Measurements from ENCODE around the gene CHN2.
"Not testable (repeated sequence)": the region's sequence is repeated elsewhere in the genome, so short reads cannot be mapped to it uniquely, and the experiment has no call there.

Gene CHN2

DNA sequence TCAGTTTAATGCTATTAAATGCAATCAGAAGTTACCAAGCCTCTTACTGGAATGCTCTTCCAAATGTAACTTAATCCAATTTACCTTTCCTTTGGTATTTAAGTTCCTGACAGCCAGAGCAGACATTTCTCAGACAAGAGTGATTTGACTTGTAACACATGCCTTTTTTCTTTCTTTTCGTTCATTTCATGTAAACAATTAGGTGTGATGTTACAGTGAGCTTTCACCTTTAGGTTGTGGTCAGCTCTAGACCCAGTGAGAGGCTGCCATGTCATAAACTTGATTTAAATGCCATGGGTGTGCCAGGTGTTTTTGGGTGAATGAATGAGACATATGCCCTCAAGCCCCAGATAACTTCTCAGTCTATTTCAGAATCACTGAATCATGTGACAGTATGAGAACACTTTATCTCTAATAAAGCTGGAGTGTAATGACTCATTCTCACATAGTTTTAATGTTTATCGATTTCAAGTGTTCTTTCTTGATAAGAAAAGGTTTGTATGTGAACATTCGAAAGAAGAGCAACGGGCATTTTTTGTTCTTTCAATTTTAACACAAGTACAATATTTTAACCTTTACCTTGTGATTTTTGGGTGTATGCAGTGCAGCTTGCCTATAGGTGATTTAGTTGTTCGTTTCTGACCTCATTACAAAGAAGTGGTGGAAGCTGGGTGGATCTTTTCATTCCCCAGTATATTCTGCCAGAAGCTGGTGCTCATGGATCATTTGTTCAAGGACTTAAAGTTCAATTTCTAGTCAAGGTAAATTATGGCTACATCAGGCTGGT lies 61.5 kb downstream of the CHN2 start:
- no peak for DNase-seq (ENCODE audit: low read depth, low spot score)

DNA sequence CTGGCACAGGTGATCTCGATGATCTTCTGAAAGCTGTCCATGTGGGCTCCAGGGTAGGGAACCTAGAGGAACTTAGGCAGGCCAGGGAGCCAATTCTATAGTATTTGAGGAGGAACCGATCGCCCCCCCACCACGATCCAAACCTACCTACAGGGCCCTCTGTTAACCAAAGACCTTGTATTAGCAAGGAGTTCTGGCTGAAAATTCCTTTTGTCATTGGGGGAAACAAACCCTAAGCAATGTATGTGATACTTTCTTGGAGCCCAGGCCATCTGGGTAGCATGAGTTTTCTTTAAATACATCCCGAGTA lies 62.1 kb downstream of the CHN2 start:
- DNase-seq (ENCODE audit: low read depth, low spot score): no peak

DNA sequence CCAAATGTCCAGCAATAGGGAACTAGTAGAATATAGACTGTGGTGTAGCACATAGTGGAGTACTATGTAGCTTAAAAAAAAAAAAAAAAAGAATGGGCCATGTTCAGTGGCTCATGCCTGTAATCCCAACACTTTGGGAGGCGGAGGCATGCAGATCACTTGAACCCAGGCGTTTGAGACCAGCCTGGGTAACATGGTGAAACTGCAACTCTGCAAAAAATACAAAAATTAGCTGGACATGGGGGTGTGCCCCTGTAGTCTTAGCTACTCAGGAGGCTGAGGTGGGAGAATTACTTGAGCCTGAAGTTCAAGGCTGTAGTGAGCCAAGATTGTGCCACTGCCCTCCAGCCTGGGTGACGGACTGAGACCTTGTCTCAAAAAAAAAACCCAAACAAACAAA lies 64.4 kb downstream of the CHN2 start:
- DNase-seq (ENCODE audit: low read depth, low spot score): no peak

DNA sequence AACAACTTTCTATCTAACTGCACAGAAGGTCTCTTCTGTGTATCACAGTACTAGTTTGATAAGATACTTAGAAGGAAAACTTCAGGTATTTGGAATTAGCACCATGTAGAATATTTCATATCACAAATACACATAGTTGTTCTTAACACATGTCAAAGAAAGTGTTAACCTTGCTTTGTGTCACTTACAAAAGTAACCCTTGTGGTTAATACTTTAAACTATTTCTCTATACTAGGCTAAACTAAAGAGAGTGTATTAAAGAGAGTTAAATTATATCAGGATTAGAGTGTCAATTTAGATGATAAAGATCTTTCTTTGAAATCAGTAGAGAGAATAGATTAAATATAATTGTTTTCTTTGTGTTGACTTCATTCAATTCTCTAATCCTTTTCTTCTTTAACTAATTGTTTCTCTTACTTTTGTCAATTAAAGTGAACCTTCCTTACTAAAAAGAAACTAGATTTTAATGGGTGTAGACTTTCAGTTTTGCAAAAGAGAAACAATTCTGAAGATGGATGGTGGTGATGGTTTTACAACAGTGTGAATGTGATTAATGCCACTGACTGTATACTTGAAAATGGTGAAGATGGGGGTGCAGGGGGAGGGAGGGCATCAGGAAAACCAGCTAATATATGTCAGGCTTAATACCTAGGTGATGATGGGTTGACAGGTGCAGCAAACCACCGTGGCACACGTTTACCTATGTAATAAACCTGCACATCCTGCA lies 67.8 kb downstream of the CHN2 start:
- no peak for DNase-seq (ENCODE audit: low read depth, low spot score)

DNA sequence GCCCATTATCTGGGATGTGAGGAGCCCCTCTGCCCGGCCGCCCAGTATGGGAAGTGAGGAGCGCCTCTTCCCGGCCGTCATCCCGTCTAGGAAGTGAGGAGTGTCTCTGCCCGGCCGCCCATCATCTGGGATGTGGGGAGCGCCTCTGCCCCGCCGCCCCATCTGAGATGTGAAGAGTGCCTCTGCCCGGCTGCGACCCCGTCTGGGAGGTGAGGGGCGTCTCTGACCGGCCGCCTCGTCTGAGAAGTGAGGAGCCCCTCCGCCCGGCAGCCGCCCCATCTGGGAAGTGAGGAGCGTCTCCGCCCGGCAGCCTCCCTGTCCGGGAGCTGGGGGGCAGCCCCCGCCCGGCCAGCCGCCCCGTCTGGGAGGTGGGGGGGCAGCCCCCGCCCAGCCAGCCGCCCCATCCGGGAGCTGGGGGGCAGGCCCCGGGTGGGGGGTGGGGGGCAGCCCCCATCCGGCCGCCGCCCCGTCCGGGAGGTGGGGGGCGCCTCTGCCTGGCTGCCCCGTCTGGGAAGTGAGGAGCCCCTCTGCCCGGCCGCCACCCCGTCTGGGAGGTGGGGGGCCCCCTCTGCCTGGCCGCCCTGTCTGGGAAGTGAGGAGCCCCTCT lies 69.1 kb downstream of the CHN2 start:
- not testable (repeated sequence) for DNase-seq (ENCODE audit: low read depth, low spot score)

DNA sequence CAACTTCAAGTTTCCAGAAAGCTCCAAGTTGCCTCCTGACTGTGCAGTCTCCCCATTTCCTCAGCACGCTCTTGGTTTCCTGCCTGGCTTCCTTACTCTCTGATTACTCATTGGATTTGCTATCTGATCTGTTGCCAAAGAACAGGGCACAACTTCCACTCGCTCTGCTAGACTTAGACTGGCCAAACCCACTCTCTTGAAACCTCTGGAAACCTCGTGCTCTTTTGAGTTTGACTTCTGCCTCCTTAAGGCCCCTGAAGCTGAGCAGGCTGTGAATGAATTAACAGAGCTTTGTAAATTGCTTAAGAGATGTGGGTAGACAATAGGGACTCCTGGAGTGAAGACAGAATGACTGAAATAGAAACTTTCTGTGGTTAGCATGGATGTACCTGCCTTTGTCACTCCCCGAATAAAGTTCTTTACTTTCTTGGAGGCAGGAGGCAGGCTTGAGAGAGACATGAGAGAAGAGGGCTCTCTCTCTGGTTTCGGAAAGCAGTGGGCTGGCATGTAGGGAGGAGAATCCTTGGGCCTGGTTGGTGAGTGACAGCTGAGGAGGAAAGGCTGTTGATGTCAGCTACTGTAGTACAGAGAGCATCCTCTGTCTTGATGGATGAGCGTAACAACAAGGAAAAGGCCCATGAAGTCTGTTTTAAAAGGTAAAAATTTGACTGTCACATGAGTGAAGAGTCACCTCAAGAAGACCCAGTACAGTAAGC lies 70.8 kb downstream of the CHN2 start:
- DNase-seq (ENCODE audit: low read depth, low spot score): no peak

DNA sequence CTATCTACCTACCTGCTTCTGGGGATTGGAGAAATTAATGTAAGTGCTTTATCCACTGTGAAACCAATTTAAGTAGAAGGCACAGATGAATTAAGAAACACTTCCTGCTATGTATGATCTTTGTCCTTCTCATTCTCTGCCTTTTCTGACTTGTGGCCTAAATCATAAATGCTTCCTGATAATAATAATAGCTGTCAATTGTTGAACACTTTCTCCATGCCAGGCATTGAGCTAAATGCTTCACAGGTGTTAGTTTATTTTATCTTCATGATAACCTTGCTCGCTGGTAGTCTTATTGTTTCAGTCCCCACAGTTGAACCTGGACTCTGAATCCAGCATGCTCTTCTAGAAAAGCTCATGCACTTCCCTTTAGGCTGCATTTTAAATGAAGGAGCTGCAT lies 75.4 kb downstream of the CHN2 start:
- DNase-seq (ENCODE audit: low read depth, low spot score): no peak

DNA sequence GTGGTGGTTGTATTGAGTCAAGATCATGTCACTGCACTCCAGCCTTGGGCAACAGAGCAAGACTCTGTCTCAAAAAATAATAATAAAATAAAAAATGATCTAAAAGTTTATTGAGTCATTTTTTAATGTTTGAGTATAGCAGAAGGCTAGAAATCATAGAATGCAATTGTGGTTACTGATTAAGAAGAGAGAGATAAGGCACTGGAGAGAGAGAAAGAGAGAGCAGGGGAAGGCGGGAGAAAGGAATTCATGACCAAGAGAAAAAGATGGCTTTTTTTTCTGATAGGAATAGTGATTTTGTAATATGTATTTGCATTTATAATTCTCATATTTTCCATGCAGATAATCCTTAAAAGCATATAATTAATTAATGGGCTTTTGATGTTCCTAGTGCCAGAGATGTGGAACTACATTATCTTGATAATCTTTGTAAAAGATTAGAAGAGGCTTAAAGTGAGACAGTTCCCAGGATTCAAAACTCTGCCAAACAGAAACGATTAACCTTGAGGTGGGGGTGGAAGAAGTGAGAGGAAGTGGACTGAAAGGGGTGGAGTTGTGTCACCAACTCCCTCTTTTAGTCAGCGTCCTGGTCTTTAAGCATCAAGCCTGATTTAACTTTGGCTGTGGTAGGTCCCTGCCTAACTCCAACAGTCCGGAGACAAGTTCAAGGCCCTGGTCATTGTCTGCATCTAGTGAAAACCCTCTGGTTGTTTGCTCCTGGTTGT lies 76.2 kb downstream of the CHN2 start:
- no peak for DNase-seq (ENCODE audit: low read depth, low spot score)

DNA sequence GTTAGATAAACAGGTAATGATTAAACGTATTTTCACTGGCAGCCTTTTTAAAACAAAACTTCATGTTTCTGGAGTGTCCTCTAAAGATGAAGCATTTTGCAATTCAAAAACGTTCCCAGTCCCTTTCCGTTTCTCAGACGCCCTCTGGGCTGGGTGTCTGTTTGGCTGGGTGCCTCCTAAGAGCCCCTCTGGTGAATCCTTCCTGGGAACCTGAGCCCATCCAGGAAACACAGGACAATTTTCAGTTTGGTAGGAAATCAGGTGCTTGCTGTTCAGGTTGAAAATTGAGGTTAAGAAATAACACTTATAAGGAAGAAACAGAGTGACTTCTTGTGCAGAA lies 76.7 kb downstream of the CHN2 start:
- no peak for DNase-seq (ENCODE audit: low read depth, low spot score)

DNA sequence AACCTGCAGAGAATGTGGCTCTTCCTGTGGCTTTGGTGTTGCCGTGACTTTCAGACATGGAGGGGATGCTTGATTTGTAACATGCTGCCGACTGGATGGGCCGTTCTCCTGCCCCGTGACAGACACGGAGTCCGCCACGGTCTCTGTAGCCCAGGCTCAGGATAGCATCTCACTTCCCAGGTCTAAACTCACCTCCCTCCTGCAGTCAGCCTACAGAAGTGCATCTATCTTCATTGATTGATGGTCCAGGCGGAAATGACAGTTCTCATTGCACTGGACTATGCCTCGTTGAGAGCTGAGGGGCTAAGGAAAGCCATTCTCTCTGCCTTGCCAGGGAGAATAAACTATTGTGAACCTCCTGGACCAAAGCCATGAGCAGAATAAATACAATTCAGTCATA lies 77.5 kb downstream of the CHN2 start:
- no peak for DNase-seq (ENCODE audit: low read depth, low spot score)

DNA sequence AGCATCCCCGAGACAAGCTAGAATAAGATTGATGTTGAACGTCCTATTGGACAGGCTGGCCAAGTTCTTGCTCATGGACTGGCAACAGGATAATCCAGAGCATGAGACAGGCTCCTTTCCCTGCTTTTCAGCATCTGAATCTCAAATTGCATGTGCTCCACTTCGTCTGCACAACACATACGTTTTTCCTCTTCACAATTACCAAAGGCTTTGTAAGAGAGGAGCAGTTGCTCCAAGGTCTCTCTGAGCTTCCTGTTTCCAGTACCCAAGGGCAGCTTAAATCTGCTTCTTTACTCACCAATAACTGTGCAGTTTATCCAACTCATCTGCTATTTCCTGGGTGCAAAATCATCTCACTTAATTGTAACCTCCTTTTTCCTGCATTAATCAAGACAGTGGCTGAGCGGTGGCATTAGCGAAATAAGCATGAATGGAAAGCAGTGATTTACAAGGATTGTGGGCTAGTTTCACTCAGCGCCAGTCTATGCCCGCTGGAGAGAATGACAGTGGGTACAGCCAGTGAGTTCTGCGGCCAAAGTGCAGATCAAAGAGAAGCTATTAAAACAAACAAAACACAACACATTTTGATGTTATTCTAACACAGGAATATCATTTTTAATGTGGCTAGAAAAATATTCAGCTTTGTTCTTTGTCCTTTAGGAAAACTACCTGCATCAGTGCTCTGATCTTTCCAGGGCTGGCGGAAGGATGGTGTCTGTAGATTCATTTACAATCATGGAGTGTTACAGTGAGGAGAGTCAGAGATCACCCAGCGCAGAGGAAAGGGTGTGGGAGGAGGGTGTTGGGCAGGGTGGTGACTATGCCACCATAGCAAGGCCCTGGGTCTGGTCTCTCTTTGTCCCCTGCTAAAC lies 79.8 kb downstream of the CHN2 start:
- DNase-seq (ENCODE audit: low read depth, low spot score): no peak

DNA sequence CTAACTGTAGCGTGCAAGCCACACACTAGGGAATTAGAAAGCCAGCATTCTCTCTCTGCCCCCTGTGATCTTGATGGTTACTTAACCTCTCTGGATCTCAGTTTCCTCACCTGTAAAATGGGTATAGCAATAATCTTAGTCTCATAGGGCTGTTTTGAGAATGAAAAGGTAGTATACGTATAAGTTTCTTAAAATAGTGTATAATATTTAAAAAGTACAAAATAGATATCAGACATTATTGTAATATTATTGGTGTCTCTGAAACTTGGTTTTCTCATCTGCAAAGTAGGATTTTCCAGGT lies 80.4 kb downstream of the CHN2 start:
- DNase-seq (ENCODE audit: low read depth, low spot score): no peak

DNA sequence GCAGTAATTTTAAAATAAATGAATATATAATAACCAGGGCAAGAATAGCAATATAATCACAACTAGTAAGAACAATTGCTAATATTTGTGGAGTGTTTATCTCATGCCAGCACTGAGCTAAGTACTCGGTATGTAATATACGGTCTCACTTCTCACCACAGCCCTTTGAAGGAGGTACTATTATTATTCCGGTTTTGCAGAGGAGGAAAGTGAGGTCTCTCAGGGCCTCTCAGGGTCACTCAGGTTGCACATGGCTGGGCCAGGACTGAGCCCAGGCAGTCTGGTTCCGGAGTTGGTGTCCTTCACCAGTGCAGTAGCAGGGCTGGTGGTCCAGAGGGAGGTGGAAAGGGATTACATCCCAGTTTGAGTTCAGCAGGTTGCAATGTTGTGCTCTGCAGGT lies 80.9 kb downstream of the CHN2 start:
- no peak for DNase-seq (ENCODE audit: low read depth, low spot score)

DNA sequence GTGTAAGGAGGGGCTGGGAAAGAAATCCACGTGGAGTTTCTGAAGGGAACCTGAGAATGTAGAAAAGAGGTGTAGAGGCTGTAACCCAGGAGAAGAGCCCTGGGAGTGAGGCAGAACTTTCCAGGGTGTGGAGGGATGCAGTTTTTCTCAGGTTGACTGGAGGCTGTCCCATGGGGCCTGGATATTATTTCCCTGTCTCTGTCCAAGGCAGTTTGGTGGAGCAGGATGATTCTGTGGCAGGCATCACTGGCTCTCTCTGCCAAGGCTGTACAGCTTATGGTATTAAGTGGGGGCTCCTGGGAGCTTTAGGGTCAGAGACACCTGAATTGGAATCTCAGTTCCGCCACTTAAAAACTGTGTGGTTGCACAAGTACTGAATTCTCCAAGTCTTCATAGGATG lies 81.6 kb downstream of the CHN2 start:
- no peak for DNase-seq (ENCODE audit: low read depth, low spot score)

DNA sequence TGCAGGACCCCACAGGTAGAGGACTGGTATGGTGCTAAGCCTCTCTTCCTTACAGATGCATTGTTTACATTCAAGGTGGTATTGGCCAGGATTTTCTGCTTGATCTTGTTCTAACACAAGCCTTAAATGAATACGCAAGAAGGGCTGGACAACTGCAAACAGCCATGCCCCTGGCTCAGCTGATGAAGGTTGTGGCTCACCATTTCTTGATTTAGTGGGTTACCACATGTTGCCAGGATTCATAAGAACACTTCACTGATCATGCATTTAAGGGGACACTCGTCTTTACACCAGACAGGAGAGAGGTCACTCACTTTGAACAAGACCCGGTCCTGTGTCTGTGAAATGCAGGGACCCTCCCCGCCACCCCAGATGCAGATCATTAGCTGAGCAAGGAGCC lies 82.2 kb downstream of the CHN2 start:
- no peak for DNase-seq (ENCODE audit: low read depth, low spot score)

DNA sequence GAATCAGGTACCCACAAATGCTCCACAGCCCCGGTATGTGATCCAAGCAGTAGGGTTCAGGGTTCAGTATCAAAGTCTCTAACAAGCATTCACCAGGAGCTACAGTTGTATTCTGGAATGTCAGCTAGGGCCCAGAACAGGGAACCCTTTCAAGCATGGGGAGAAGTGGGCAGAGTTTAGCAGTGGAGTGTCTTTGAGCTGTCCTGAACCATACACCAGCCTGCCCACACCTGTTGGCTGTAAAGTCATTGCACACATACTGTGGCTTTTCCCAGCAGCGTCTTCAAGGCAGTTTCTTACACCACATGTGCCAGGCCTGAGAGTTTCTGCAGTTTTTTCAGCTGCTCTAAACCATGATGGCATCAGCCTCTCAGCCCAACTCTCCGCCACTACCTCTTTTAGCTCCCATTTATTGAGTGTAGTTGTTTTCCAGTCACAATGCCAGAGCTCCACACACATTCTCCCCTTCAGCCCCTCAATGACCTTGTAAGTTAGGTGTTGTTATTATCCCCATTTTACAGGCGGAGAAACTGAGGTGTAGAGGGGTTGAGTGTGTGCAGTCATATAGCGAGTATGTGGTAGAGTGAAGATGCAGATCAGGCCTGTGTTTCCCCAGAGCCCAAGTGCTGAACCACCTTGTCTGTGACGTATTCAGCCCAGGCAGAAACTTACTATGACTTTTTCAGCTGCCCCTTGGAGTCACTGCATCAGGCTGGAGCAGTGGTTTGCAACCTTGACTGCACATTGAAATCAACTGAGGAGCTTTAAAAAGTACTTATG lies 83.1 kb downstream of the CHN2 start:
- DNase-seq (ENCODE audit: low read depth, low spot score): no peak

DNA sequence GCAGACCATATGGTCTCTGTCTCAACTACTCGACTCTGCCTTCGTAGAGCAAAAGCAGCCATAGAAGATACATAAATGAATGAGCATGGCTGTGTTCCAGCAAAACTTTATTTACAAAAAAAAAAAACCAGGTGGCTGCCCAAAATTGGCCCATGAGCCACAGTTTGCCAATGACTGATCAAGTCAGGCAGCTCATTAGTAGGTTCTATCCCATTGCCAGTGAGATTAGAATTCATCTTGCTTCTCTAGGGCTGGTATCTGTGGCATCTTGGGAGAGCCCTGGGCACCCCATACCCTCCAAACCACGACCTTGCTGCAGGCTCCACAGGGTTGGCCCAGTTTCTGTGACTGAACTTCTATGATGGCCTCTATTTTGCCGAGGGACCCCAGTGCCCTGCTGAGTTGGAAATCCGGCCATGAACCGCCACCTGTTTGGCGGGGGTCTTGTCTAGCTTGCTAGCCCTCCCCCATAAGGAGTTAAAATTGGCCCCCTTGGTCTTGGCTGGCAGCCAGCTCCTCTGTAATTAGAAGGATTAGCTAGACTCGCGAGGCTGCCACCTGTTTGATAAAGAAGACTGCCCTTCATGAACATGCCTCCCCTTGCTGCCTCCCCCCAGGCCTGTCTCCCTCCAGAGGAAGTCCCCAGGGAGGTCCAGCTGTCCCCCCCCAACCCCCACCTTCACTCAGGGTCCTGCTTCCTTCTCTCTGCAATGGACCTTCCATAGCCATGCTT lies 83.9 kb downstream of the CHN2 start:
- DNase-seq (ENCODE audit: low read depth, low spot score): no peak

DNA sequence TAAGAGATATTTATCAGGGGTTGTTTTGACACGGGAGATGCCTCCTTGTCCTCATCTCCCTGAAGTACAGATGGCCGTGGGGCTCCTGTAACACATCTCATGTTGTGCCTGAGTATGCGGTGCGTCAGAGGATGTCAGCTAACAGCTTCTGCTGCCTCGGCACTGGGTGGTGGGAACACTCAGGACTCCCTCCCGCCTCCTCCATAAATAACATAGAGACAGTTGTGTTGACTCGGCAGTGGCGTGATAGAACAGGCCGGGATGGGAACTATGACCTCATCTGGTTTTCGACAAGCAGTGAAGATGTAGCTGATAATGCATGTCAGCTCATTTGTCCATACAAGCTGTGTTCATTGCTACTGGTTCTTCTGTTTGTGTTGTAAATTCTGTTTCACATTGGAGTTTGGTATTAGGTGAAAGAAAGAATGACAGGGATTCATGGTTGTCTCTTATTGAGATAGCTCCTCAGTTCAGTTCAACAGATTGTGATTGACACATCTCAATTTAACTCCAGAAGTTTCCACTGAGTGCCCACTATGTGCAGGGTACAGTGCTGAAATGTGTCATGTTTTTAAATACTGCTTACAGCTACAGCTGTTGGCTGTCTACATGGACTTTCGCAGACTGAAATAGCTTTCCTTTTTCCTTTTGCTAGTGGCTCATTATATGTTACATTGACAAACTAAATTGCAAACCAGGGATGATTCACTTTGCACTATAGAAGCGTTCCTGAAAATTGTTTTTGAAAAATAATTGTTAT lies 87.4 kb downstream of the CHN2 start:
- no peak for DNase-seq (ENCODE audit: low read depth, low spot score)

DNA sequence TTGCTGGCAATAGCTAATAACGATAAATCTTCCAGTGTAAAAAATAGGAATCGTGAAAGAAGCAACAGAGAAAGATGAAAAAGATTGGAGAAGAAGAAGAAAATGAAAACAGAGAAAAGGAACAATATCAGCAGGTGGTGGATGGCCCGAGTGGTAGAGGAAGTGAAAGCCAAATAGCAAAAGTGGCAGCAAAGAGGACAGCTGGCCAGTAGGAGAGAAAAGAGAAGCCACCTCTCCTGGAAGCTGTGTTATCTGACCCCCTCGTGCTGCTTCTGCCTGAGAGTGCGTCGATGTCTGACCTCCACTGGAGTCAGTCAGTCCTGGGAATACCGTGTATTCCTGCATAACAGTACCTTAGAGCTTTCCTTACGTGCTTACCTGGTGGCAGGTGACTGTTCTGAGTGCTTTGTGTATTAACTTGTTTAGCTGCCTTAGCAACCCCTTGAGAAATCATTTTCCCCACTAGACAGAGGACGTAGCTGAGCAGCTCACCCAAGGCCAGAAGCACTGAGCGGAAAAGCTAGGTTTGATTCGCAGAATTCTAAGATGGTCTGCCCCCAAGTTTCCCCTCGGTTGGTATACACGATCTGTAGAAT lies 88.3 kb downstream of the CHN2 start:
- DNase-seq (ENCODE audit: low read depth, low spot score): no peak
